ENCODE measurements around the gene SEMA4F.
A peak's percentile ranks its signal among the peaks of the same experiment; 100 is the strongest.

SEMA4F gene

DNA sequence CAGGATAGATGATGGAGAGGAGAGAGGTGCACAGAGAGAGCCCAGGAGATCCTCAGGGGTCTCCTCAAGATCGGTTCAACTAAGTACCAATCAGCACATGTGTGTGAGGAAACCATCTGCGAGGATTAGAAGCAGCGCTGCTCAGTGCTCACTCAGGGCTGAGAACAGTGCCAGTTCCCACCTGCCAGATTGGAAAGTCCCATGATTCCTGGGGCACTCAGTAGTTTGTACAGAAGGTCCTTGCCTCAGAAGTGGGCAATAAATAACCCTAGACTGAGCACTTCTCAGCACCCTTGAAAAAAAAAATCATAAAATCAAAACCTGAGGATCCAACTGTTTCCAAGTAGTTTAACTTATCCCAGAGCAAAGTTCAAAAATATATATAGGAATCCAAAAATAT, 53.8 kb downstream of the SEMA4F start:
- DNase-seq (ENCODE audit: low spot score), result no peak

DNA sequence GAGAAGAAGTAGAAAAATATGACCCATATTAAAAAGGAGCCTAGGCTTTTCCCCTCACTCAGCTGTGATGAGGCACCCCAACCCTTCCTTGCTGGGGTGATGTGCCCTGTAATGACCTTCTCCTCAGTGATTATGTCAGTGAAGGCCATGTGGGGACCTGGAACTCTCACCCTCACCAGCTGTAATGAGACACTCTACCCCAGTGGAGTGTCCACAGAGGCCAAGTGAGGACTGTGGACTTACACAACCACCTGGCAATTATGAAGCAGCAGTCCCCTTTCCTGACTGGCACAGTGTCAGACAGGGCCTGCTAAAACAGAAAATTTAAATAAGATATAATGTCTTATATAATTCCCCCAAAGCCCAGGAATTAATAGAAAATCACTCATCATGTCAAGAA, 54.2 kb downstream of the SEMA4F start:
- DNase-seq (ENCODE audit: low spot score), result no peak

DNA sequence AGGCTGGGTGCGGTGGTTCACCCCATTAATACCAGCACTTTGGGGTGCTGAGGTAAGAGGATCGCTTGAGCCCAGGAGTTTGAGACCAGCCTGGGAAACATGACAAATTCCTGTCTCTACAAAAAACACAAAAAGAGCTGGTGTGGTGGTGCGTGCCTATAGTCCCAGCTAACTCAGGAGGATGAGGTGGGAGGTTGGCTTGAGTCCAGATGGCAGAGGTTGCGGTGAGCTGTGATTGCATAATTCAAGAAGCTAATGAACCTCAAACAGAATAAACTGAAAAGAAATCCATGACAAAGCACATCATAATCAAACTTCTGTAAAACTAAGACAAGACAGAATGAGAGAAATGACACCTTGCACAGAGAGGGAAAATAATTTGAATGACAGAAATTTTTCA, 54.8 kb downstream of the SEMA4F start:
- no peak for DNase-seq (ENCODE audit: low spot score)

DNA sequence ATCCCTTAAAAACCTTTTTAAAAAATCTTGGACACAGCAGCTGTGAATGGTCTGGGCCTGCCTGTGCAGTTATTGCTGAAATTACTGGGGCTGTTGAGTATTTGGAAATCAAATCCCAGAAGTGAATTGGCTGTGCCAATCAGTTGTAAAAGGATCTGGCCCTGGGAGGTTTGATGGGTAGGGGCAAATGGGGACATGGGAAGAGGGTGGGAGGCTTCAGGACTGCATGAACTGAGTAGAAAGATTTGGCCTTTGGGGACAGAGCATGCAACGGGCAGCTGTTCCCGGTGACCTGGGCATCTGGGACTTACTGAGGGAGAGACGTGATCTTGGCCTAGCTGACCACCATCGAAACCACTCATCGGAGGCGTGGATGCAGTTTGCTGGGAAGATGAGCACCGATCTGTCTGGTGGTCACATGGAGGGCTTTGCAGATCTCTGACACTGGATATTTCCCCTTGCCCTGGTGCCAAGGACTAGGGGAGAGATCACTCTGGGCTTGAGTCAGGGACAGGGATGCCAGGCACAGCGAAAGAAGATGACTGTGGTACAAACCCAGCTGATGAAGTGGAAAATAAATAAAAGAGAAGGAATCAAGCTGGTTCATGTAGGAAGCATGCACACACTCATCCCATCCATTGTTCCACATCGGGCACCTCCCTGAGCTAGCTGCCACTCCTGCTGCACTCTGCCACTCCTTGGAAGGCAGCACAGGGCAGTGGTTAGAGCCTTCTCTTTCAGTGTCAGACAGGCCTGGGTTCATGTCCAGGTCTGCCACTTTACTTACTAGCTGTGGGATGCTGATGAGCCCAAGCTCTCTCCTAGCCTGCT, 58.4 kb downstream of the SEMA4F start:
- DNase-seq (ENCODE audit: low spot score), result no peak

DNA sequence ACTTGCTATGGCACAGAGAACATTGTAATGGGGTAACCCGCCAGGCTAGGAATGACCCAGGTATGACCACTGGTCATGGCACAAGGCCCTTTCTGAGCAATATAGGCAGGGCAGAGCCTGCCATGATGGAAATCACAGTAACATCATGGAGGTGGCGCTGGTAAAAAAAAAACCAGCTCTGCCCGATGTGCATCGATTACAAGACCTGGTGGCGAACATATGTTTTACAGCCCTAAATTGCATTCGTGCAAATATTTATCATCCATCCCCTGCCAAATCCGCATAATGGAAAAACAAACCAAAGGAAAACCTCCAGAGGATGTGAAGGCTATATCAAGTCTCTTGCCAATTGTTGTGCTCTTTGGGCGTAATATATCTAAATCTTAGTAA, 60.6 kb downstream of the SEMA4F start:
- no peak for DNase-seq (ENCODE audit: low spot score)

- DNase-seq (ENCODE audit: low spot score), result peak; percentile 82
Observed at GRCh38 chr2:74715081-74715791, 61.2 kb downstream of the SEMA4F start.

- DNase-seq (ENCODE audit: low spot score), result no peak
Observed at GRCh38 chr2:74715880-74716279, 61.8 kb downstream of the SEMA4F start.

GRCh38 chr2:74719066-74719465, 65.0 kb downstream of the SEMA4F start:
- DNase-seq (ENCODE audit: low spot score), result no peak

- DNase-seq (ENCODE audit: low spot score), result no peak
Observed at GRCh38 chr2:74721316-74721715, 67.3 kb downstream of the SEMA4F start.

DNA sequence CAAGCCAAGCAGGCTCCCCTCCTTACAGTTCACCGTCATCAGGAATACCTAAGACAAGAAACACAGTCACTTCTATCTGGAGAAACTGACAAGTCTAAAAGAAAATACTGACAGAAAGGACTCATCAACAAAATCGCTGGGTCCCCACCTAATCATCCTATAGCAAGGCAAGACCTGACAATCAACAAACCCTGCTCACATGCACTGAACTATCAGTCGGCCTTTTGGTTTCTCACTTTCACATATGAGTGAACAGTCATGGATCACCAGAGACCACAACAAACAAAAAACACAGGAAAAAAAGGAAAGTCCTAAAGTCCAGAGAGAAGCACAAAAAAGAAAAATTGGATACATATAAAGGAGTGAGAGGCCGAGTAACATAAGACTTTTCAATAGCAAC, 70.4 kb downstream of the SEMA4F start:
- no peak for DNase-seq (ENCODE audit: low spot score)

DNA sequence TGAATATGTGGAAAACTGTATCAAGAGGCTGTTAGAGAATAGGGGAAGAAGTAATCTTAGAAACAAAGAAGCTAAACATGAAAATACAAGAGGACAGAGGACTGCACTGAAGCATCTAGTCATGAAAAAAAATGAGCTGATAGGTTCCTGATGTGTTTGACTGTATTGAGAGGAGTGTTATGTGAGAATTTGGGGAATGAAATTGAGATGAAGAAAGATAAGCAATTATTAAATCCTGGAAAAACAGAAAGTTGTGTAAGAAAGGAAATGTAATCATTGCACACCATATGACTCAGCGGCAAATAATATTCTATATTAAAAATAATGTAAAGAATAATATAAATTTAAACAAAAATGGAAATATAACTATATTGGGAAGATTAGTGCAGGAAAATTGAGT, 71.2 kb downstream of the SEMA4F start:
- DNase-seq (ENCODE audit: low spot score), result no peak

DNA sequence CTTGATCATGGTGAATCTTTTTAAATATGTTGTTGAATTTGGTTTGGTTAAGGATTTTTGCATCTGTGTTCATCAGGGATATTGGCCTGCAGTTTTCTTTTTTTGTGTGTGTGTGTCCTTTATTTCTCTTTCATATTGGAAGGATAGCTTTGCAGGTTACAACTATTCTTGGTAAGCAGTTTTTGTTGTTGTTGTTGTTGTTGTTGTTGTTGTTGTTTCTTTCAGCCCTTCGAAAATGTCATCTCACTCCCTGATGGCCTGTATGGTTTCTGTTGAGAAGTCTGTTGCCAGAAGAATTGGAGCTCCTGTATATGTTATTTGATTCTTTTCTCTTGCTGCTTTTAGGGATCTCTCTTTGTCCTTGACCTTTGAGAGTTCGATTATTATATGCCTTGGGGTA, 74.8 kb downstream of the SEMA4F start:
- DNase-seq (ENCODE audit: low spot score), result no peak

- no peak for DNase-seq (ENCODE audit: low spot score)
Observed at GRCh38 chr2:74730530-74730929, 76.5 kb downstream of the SEMA4F start.

Data from CD4-positive, alpha-beta T cell treated with Interleukin-2 at 100 ng/mL for 4 hours (primary cell).